Measurements from ENCODE around the gene OR4D2.

GRCh38 chr17:58117382-58117781 lies 49.4 kb upstream of the OR4D2 start:
- TF ChIP-seq GATA2 (IDR thresholded peaks at IDR 0.05; ENCODE audit: low read depth, low read length) (no peak), GATA3 (IDR thresholded peaks at IDR 0.05; ENCODE audit: low read depth, low read length) (no peak)
